Measurements from ENCODE around the gene FBXO5.
A peak's percentile ranks its signal among the peaks of the same experiment; 100 is the strongest.
"Not testable (repeated sequence)": the region's sequence is repeated elsewhere in the genome, so short reads cannot be mapped to it uniquely, and the experiment has no call there.

Gene FBXO5

DNA sequence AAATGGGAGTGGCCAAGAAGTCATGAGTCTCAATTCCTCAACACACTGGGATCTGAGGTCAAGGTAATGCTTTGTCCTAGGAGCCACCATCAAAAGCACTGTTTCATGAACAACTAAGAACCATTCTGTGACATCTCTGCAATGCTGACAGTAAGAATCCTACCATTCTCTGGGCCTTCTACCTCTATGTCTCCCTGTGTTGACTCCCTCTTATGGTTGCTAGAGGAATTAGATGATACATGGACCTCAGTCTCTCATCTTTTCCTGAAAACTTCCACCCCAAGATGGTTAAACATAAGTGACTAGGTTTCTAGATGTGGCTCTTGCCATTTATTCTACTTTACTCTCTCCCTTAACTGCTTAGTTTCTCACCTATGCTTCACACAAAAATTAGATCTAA, 10.6 kb upstream of the FBXO5 start:
- no peak for DNase-seq (ENCODE audit: low read depth)

DNA sequence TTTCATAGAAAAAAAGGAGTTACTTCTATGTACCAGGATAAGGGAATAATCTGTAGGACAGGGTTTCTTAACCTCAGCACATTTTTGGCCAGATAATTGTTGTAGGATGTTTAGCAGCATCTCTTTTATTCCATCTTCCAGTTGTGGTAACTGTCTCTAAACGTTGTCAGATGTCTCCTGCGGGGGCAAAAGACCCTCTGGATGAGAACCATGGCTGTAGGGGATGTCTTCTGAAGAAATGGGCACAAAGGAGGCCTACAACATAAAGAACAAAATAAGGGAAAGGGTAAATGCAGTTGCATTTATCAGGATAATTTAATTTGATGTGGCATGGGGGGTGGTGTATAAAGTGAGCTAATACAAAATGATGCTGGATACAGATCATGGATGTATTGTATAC, 4.1 kb upstream of the FBXO5 start:
- DNase-seq (ENCODE audit: low read depth), result no peak

DNA sequence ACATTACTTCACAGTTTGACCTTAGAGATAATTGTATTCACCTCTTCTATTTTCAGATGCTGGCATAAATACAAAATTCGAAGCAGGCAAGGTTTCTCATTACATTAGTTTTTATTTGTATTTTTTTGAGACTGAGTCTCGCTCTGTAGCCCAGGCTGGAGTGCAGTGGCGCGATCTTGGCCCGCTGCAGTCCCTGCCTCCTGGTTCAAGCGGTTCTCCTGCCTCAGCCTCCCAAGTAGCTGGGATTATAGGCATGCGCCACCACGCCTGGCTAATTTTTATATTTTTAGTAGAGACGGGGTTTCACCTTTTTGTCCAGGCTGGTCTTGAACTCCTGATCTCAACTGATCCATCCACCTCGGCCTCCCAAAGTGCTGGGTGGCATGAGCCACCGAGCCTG, 2.5 kb upstream of the FBXO5 start:
- not testable (repeated sequence) for DNase-seq (ENCODE audit: low read depth)

DNA sequence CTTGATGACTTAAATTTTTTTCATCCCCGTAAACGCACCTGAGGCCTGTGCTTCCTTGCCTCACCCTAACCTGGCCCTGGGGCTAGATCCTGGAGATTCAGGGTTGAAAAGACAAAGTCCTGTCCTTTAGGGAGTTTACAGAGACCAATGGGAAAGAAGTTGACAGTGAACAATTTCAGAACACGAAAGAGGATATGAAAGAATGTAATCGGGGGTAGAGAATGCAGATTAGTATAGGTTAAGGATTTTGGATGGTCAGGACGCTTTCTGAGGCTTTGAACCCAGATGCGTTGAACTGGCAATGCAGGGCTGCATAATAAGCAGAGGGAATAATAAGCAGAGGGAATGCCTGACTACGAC, 1.7 kb upstream of the FBXO5 start:
- no peak for DNase-seq (ENCODE audit: low read depth)

DNA sequence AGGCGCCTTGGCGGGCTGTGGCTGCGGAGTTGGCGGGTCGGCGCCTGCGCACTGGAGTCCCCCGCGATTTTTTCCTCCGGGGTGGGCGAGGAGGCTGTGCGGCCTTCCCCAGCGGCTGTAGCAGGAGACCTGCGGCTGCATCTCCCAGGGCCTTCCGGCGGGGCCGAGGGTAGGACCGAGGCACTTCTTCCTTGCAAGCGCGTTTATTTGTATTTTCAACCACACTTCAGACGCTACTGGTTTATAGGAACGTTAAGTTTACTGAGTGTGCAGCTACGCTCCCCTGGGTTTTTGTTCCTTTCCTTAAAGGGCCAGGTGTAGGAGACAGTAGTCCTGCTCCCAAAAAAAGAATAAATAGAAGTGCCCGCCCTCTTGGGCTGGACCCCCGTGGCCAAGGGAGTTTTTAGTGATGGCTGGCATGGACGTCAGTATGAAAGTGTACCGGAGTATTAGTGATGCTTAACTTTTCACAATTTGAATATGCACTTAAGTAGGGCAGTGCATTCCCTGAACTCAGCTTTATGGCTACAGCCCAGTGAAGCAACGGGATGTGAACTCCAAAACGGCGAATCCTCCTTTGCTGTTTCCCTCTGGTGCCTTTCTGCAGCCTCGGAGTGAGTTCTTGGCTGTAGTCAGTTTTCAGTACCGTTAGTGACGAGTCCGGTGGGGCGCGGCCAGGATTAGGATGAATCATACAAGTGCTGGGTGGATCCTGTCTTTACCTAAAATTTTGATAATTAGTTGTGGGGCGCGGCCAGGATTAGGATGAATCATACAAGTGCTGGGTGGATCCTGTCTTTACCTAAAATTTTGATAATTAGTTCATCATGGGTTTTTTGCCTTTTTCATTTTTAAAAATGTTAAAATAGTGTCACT, 1.0 kb upstream of the FBXO5 start:
- DNase-seq (ENCODE audit: low read depth), result peak; percentile 66

DNA sequence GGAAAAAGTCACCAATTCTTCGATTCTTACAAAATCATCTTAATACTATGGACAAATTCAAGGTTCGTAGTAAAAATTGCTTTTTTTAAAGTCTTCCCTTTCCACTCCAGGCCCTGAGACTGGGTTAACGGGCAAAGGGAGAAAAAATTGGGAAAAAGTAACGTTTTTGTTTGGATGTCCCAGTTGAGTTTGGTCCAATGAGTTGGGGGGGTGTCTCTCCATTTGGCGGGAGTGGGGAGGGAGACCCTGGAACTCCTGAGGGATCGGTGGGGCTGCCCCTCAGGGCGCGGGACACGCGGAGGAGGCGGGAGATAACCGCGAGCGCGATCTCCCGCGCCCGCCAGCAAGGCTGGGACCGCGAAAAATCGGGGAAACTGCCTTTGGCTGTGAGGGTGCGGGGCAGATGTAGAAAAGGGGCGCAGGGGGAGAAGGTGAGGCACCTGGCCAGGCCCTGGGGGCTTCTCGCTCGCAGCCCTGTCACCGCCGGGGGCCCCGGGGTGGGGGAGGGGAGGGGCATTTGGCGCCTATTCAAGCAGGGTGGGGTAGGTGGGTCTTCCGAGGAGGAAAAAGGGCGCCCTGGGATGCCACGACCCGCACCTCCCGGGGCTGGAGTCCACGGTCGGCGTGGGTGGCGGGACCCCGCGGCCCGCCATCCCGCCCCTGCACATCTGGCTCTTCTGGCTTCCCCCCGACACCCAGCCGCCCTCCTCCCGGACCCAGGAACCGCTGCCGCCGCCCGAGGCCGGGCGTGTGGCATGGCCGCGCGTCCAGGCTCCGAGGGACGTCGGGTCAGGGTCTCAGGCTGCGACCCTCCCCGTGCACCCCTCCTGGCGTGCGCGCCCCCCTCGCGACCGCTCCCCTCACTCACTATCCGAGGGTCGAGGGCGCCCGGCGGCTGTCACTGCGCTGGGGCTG, 595 bp downstream of the FBXO5 start:
- DNase-seq (ENCODE audit: low read depth), result no peak

DNA sequence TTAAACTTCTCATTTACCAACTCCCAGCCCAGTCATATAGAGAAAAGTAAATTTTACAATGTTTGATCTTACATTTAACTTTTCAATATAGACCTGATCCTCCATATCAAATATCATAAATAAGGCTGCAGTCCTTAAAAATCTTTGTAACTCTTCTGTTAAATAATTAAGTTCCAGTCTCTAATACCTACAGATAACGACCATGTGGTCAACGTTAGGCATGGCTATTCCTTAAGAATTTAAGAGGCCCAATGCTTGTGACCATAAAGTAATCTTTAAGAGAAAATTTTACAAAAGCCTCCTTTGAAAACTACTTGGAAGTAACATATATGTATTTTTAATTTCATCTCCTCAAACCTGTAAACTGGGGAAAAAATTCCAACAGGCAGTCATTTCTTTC, 1.6 kb downstream of the FBXO5 start:
- DNase-seq (ENCODE audit: low read depth), result no peak

DNA sequence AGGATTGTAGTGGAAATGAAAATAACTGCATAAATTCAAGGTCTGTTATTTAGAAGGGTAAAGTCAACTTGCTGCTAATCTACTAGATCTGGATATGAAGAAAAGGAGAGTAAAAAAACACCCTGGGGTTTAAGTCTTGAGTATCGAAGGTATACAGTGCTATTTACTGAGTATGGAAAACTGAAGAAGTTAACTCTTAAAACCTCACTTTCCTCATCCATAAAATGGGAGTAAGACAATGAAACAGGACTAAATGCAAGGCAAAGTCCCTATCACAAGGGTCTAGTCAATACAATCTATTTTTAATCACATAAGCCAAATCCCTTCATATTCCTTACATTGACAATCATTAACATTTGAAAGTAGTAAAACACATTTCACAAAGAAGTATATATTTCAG, 2.2 kb downstream of the FBXO5 start:
- no peak for DNase-seq (ENCODE audit: low read depth)

DNA sequence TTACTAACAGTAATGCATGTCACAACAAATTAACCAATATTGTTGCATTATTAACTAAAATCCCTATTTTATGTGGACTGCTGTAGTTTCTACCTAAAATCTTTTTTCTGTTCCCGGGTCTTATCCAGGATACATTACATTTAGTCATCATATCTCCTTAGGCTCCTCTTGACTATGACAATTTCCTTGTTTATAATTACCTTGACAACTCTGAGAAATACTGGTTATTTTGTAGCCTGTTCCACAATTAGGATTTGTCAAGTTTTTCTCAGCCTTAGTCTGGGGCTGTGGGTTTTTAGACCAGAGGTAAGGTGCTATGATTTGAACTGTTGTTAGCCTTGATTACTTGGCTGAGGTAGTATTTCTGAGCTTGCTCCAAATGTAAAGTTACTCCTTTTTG, 3.7 kb downstream of the FBXO5 start:
- no peak for DNase-seq (ENCODE audit: low read depth)

DNA sequence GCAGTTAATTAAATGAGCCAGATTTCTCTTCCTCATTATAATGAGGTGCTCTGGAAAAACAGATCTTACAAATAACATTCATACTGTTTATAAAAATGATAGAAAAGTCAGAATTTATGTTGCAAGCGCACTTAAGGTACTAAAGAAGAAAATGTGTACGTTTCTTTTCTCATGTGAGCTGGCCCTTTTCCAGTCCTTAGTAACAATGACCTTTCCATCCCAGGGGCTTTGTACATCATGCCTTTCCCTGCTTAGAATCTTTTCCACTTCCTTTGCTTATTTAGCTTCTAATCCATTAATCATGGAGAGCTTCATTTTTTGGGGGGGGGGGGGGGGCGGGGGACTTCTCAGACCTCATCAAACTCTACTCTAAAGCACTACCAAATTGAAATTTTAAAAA, 4.8 kb downstream of the FBXO5 start:
- DNase-seq (ENCODE audit: low read depth), result no peak

DNA sequence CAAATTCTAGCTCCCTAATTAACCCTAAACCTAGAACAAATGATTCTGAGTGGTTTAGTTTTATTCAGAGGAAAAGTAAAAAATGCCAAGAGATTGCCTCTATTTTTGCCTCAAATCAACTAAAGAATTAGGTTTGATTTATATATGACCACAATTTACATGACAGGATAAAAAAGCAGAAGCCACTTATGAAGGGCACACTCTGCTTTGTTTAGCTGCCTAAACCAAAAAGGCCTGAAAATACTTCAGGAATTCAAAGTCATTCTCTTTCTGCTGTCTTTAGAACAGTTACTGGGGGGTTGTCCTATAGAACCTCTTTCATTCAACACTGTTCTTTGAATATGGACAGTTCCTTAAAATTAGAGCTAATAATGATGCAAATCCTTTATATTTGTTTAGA, 5.3 kb downstream of the FBXO5 start:
- DNase-seq (ENCODE audit: low read depth), result no peak

DNA sequence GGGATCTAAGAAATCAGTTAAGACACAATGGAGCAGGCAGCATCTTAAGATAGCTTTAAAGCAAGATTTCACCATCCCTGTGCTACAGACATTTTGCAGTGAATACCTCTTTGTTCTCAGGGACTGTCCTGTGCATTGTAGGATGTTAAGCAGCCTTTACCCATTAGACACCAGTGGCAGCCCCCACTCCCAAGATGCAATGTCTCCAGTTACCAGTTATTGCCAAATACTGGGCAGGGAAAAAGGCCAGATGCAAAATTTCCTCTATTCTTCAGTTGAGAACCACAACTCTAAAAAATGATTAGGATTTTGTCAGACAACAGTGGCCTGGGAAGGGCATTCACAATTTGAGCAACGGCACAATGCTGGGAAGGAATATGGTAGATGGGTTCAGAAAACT, 6.1 kb downstream of the FBXO5 start:
- no peak for DNase-seq (ENCODE audit: low read depth)

DNA sequence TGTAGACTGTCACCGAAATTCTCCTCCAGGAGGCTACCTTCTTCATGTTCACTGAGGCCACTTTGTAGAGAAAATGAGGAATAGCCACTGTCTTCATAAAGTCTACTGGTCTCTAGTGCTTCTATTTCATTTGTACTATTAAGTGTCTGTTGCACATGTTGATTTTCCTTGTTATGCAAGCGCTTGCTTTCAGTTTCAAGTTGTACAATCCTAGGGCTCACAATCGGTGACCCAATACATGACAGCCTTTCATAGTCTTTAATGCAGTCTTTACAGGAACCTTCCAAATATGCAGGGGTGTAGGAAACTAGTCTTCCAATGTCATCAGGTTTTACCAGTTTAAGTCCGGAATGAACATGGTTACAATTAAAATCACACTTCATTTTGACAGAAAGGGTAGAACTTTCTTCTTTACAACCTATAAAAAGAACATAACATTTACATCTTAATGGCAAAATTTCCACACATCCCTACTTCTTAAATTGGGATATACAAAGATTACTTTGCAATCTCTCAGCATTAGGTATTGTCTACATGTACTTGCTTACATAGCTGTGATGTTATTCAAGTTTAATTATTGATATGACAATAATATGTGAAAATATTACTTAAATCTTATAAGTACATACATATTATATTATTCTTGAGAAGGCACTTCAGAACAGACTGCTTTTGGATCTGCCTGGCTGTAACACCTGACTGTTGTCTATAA, 7.5 kb downstream of the FBXO5 start:
- no peak for DNase-seq (ENCODE audit: low read depth)

DNA sequence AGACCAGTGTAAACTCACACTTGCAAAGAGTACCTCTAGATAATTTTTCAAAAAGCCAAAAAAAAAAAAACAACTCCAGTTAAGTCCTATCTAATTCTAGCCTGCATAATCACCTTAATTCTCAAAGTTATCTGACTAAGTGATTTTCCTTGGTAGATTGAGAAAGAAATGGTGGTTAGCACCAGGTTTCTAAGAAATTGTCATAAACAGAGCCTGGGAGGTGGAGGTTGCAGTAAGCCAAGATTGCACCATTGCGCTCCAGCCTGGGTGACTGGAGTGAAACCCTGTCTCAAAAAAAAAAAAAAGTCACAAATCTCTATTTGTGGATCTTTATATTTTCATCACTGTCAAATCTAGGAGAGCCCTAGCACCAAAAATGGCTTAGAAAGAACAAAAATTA, 8.9 kb downstream of the FBXO5 start:
- no peak for DNase-seq (ENCODE audit: low read depth)

DNA sequence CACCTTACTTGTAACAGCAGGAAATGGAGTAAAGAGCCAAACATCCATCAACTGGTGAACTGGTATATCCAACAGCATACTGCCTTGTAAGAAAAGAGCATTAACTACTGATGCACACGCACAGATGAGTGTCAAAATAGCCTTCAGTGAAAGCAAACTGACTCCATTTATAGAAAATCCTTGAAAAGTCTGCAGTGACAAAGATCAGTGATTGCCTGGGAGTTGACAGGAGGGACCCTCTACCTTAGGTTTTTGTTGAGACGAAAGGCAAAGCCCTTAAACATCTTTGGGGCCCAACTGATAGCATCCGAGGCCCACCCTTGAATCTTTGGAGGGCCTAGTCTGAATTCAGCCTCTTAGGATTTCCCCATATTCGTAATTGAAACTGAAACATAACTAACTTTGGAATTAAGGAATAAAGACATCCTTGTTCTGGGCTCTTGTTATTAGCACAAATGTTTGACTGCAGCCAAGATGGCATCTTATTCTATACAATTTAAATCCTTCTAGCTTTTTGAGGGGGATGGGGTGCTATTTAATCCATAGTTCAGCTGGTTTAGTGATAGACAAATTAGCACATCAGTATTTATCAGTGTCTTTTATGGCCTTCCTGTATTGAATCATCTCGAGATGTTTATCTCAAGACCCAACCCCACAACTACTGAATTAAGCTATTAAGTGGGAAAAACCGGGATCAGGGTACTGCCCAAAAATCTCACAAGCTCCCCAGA, 13.0 kb downstream of the FBXO5 start:
- DNase-seq (ENCODE audit: low read depth), result no peak

DNA sequence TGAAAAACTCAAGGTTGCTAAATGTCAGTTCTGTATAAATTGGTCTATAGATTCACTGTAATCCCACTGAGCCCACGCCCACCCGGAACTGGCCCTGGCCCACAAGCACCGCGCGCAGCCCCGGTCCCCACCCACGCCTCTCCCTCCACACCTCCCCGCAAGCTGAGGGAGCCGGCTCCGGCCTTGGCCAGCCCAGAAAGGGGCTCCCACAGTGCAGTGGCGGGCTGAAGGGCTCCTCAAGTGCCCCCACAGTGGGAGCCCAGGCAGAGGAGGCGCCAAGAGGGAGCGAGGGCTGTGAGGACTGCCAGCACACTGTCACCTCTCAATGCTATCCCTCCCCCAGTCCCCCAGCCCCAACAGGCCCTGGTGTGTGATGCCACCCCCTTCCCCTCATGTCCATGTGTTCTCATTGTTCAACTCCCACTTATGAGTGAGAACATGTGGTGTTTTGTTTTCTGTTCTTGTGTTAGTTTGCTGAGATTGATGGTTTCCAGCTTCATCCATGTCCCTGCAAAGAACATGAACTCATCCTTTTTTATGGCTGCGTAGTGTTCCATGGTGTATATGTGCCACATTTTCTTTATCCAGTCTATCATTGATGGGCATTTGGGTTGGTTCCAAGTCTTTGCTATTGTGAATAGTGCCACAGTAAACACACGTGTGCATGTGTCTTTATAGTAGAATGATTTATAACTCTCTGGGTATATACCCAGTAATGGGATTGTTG, 16.5 kb downstream of the FBXO5 start:
- DNase-seq (ENCODE audit: low read depth), result not testable (repeated sequence)

DNA sequence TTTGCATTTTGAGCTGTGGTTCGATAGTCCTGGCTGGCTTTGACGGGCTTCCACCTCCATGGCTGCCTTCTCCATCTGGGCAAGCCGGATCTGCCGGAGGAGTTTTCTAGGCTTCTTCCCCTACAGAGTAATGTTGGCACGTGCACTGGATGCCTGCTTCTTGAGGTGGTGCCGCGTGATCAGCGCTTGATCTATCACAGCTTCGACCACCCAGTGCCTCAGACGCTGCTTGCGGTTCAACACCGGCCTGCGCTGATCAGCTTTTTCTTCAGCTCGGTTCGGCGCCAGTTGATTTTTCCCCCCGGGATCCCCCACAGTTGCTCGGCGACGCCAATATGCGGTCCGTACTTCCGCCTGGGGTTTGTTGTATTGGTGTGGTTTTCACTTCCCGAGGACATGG, 23.5 kb downstream of the FBXO5 start:
- DNase-seq (ENCODE audit: low read depth), result no peak

DNA sequence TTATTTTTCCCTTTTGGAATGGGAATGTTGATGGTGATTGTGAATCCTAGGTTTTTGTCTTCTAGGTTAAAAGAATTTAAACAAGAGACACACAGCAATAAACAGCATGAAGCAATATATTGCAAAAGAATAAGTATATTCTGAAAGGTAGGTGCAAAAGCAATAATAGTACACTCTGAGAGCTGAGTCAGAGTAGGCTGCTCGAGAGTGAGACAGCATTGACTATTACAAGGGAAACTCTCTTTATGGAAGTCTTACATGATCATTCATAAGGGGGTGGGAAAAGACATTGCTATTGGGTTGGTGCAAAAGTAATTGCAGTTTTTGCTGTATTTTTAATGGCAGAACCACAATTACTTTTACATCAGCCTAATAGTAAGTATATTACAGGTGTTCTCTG, 25.0 kb downstream of the FBXO5 start:
- no peak for DNase-seq (ENCODE audit: low read depth)

DNA sequence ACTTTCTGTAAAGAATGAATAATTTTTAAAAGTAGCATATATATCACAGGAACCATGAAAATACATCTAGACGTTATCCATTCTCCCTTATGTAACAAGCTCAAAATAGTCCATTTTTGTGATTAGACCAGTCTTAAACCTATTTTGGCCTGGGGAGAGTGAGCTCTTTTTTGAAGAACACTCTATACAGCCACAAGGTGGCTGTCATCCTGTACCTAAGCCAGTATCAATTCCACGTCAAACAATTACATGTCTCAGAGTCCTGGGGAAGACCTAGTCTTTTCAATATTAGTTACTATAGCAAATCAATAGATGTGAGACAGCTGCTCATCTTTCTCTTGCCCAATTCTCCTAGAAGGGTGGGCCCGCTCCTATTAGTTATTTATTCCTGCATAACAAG, 28.4 kb downstream of the FBXO5 start:
- no peak for DNase-seq (ENCODE audit: low read depth)

DNA sequence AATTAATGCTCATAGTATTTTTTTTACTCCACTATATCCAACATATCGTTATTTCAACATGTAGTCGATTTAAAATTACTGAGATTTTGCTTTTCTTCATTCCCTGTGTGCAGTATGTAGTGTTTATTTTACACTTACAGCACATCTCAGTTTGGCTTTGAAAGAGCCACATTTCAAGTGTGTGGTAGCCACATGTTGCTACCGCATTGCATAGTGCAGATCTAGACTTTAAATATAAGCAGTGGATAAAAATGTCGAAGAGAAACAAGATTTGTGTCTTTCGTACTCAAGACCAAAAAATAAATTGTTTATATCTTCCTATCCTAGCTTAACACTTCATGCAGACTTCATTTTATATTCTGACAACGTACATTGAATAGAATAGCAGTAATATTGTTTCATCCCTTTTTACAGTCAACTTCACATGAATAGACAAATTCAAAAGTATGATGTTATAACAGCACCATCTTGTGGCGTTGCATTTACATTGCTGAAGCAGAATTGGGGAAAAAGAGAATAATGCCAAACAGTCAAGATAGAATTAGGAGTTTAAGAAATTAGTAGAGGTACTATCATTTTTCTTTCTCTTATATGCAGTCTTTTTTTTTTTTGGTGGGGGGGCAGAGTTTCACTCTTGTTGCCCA, 29.9 kb downstream of the FBXO5 start:
- no peak for DNase-seq (ENCODE audit: low read depth)

DNA sequence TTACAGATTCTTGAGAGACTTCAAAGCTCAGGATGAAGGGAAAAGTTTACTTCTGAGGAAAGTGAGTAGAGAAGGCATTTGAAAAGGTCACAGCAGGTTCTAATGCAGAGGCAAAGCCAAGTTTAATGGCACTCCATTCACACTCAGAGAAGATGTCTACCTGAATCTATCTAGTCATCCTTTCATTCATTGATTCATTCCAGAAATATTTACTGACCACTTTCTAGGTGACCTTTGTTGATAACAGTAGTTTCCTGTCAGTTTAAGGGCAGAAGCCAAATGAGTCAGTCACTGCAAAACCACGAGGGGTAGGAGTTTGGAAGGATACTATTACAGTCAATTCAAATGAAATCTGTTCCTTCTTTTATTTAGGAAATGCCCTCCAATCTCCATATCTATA, 30.8 kb downstream of the FBXO5 start:
- no peak for DNase-seq (ENCODE audit: low read depth)

Data from GM04504 (cell line).